Mucosa of descending colon (tissue), 3 donors: ENCODE results near the gene KRT82. TPM values are rescaled to one million over a fixed set of nuclear protein-coding genes. Genes with fewer than 3 reads are reported as not detected.

Experiments used
- ATAC-seq: fragments of 200-7000 bp; cut with Tn5 transposase; one replicate; pipeline ENCODE4 v1.9.1; 2020; ENCODE audit warnings: mild to moderate bottlenecking, moderate library complexity
- DNase-seq, 3 donors: peaks; one replicate each; pipeline ENCODE4 v3.0.0-alpha.2; 2020
- H3K36me3 ChIP-seq: fragments of 200-600 bp; one replicate; pipeline ENCODE4 v1.8.0; 2021; ENCODE audit warnings: low read depth, mild to moderate bottlenecking
- H3K4me1 ChIP-seq: fragments of 200-600 bp; one replicate; pipeline ENCODE4 v1.8.0; 2021; ENCODE audit warnings: low read depth, mild to moderate bottlenecking
- H3K4me3 ChIP-seq: fragments of 200-600 bp; one replicate; pipeline ENCODE4 v1.8.0; 2021; ENCODE audit warnings: mild to moderate bottlenecking
- H3K9me3 ChIP-seq: fragments of 200-600 bp; one replicate; pipeline ENCODE4 v1.8.0; 2021; ENCODE audit warnings: mild to moderate bottlenecking
- CTCF ChIP-seq: fragments of 200-600 bp; IDR thresholded peaks from one replicate; pipeline ENCODE4 v1.8.0; 2022; ENCODE audit warnings: antibody characterized with exemption, mild to moderate bottlenecking
- intact Hi-C, 2 donors: fragments of 100-400 bp; cut with DNase I in 1 of 2; cut with micrococcal nuclease in 1 of 2; formaldehyde crosslinking; loops; one replicate each; pipeline versions ENCODE4 v1.11.0 to v1.11.1; 2022; cut with DNase I, micrococcal nuclease
- total RNA-seq, 3 donors: library from RNA; stranded (reverse); fragmentation: NEBNext Ultra II Directional in 2 of 3; extraction: Animal tissue kit (Norgen Biotek cat#: 25700) in 2 of 3; gene quantifications; one replicate each; pipeline versions ENCODE4 v1.2.1 to v1.2.4, GENCODE V29; 2021 to 2023
- donor health status: DM: no; HTN: no; CAD: no; lungs with moderate emphysema.
- donor health status: DM: no; HTN: no; CAD: no.
- donor health status: DM: no; HTN: yes; CAD: no.

The KRT82 gene
- total RNA-seq, 3 donors from 2014 or later: not detected

GRCh38 chr12:52379536-52379935 is 26.6 kb downstream of the KRT82 start:
- no peak for TF ChIP-seq CTCF
- Histone ChIP-seq H3K9me3 (no peaks in the 10 kb centered on the region), H3K4me3 (no peak overlapping the region), H3K36me3 (no peaks in the 10 kb centered on the region), H3K4me1 (no peaks in the 10 kb centered on the region)
- ATAC-seq (no peak), DNase-seq (no peak)
- intact Hi-C loops: loop anchor here (10.0 kb wide), 1 partner anchor 125 kb away; no protein-coding TSS in a partner anchor

GRCh38 chr12:52378091-52378490 is 28.0 kb downstream of the KRT82 start:
- no peak for TF ChIP-seq CTCF
- H3K4me1 ChIP-seq: no peaks in the 10 kb centered on the region
- intact Hi-C loops: loop anchor here (10.0 kb wide), 1 partner anchor 127 kb away; no protein-coding TSS in a partner anchor
- ATAC-seq: no peak
- no peaks in the 10 kb centered on the region for H3K36me3 ChIP-seq
- H3K4me3 ChIP-seq: no peak overlapping the region
- no peak for DNase-seq
- no peaks in the 10 kb centered on the region for H3K9me3 ChIP-seq

GRCh38 chr12:52377266-52377665 is 28.9 kb downstream of the KRT82 start:
- ATAC-seq (no peak), DNase-seq (no peak)
- TF ChIP-seq CTCF: no peak
- intact Hi-C loops: loop anchor here (10.0 kb wide), 1 partner anchor 128 kb away; no protein-coding TSS in a partner anchor
- no peaks in the 10 kb centered on the region for H3K36me3 ChIP-seq
- H3K4me1 ChIP-seq: no peaks in the 10 kb centered on the region
- no peak overlapping the region for H3K4me3 ChIP-seq
- H3K9me3 ChIP-seq: no peaks in the 10 kb centered on the region

GRCh38 chr12:52372216-52373154 is 33.6 kb downstream of the KRT82 start:
- intact Hi-C loops: loop anchor here (10.0 kb wide), 1 partner anchor 132 kb away; no protein-coding TSS in a partner anchor
- no peaks in the 10 kb centered on the region for H3K9me3 ChIP-seq
- H3K36me3 ChIP-seq: no peaks in the 10 kb centered on the region
- no peaks in the 10 kb centered on the region for H3K4me1 ChIP-seq
- peak; percentile 60 for TF ChIP-seq CTCF
- ATAC-seq (peak; percentile 90), DNase-seq (peak in 2 of 3 donors; percentile 83 to 90)
- H3K4me3 ChIP-seq: no peak overlapping the region

GRCh38 chr12:52371716-52372115 is 34.4 kb downstream of the KRT82 start:
- no peak overlapping the region for H3K4me3 ChIP-seq
- H3K9me3 ChIP-seq: no peaks in the 10 kb centered on the region
- no peak for TF ChIP-seq CTCF
- no peaks in the 10 kb centered on the region for H3K4me1 ChIP-seq
- no peak for DNase-seq
- H3K36me3 ChIP-seq: no peaks in the 10 kb centered on the region
- ATAC-seq: no peak
- intact Hi-C loops: loop anchor here (10.0 kb wide), 1 partner anchor 133 kb away; no protein-coding TSS in a partner anchor
